Vagina (tissue), 2 donors: ENCODE measurements around the gene CPNE9. TPM values are rescaled to one million over a fixed set of nuclear protein-coding genes. Genes with fewer than 3 reads are reported as not detected.

ENCODE experiments used
- DNase-seq, 2 donors: peaks; one replicate each; pipeline ENCODE4 v3.0.0-alpha.2; 2017; ENCODE audit errors: extremely low spot score in 2 of 2
- H3K27ac ChIP-seq: fragments of 200-600 bp; sonication (generic); one replicate; pipeline ENCODE4 v1.5.1; 2019
- H3K27me3 ChIP-seq: fragments of 200-600 bp; sonication (generic); one replicate; pipeline ENCODE4 v1.5.1; 2019
- H3K36me3 ChIP-seq, 2 donors: fragments of 200-600 bp; sonication (generic); one replicate each; pipeline ENCODE4 v1.5.1; 2017 to 2019
- H3K4me1 ChIP-seq: fragments of 200-600 bp; sonication (generic); one replicate; pipeline ENCODE4 v1.5.1; 2019
- H3K4me3 ChIP-seq, 2 donors: fragments of 200-600 bp; sonication (generic); 1 replicate in 1 of 2; 2 replicates in 1 of 2; pipeline ENCODE4 v1.5.1; 2016 to 2019
- H3K9me3 ChIP-seq: fragments of 200-600 bp; sonication (generic); one replicate; pipeline ENCODE4 v1.5.1; 2019
- POLR2A ChIP-seq, 2 donors: fragments of 450-650 bp; IDR thresholded peaks; one replicate each; pipeline ENCODE4 v1.6.1; 2017; ENCODE audit warnings: antibody characterized with exemption in 2 of 2, mild to moderate bottlenecking in 2 of 2, moderate library complexity in 2 of 2
- POLR2AphosphoS5 ChIP-seq, 2 donors: sonication (generic); formaldehyde crosslinking; IDR thresholded peaks; one replicate each; pipeline ENCODE4 v1.9.0; 2017; ENCODE audit warnings: antibody characterized with exemption in 2 of 2, mild to moderate bottlenecking in 2 of 2, low read depth in 1 of 2; ENCODE audit not compliant: insufficient read depth in 1 of 2
- intact Hi-C: fragments of 100-400 bp; cut with DNase I; formaldehyde crosslinking; loops from one replicate; pipeline ENCODE4 v1.15.1; 2023
- total RNA-seq: library from RNA; depleted of rRNA; stranded (reverse); fragments of >200 nt; gene quantifications from one replicate; pipeline ENCODE4 v1.2.3, GENCODE V29; 2016
- TF ChIP-seq, protein P1 (sequence below), 3 experiments: fragments of 450-650 bp in 2 of 3; fragments of 200-600 bp in 1 of 3; sonication (generic) in 1 of 3; IDR thresholded peaks; one replicate each; pipeline ENCODE4 v1.5.1; 2017 to 2019; ENCODE audit warnings: antibody characterized with exemption in 3 of 3, mild to moderate bottlenecking in 2 of 3, moderate library complexity in 2 of 3

CPNE9 gene
- total RNA-seq, 1 donor from 2014 or later: not detected

DNA sequence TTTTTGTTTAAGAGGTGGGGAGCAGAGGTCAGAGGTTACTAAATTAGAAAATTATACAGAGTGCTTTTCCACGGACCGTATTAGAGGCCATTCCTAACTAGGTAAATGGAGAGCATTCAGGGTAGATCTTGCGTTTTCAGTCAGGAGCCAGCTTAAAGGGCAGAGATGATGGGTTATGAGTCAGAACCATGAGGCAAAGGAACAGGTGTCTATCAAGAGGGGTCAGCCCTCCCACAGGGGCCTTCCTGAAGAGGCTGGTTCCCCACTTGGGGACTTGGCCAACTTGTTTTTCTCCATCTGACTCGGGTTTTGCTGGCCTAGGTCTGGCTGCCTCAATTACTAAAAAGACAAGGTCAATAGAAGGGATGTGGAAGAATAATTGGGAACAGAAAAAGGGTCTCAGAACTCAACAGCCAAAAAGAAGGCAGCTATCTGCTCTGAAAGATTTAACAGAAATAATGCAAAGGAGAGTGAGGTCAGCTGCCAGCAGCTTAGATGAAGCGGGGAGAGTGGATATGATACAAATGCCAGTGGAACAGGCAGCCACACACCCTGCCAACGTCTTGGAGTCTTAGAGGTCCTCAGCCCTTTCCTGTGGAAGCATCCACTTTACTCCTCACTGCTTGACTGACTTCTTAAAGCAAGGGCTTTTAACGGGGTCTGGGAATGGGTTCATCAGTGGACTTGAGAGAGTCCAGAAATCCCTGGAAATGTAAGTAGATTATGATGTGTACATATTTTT is 36.8 kb upstream of the CPNE9 start:
- Histone ChIP-seq H3K27me3 (no peaks in the 10 kb centered on the region), H3K4me3 (no peak overlapping the region), H3K36me3 (peaks cover 0 to 69% of the 10 kb centered on the region in 2 donors), H3K4me1 (no peaks in the 10 kb centered on the region), H3K27ac (no peak overlapping the region), H3K9me3 (no peaks in the 10 kb centered on the region)
- DNase-seq: no peak
- TF ChIP-seq, protein P1, sequence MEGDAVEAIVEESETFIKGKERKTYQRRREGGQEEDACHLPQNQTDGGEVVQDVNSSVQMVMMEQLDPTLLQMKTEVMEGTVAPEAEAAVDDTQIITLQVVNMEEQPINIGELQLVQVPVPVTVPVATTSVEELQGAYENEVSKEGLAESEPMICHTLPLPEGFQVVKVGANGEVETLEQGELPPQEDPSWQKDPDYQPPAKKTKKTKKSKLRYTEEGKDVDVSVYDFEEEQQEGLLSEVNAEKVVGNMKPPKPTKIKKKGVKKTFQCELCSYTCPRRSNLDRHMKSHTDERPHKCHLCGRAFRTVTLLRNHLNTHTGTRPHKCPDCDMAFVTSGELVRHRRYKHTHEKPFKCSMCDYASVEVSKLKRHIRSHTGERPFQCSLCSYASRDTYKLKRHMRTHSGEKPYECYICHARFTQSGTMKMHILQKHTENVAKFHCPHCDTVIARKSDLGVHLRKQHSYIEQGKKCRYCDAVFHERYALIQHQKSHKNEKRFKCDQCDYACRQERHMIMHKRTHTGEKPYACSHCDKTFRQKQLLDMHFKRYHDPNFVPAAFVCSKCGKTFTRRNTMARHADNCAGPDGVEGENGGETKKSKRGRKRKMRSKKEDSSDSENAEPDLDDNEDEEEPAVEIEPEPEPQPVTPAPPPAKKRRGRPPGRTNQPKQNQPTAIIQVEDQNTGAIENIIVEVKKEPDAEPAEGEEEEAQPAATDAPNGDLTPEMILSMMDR (IDR thresholded peaks at IDR 0.05): no peak
- TF ChIP-seq POLR2AphosphoS5 (IDR thresholded peaks at IDR 0.05; ENCODE audit: insufficient read depth in 1 of 2, low read depth in 1 of 2) (no peak), POLR2A (IDR thresholded peaks at IDR 0.05) (no peak)
- intact Hi-C loops: no loop called here

DNA sequence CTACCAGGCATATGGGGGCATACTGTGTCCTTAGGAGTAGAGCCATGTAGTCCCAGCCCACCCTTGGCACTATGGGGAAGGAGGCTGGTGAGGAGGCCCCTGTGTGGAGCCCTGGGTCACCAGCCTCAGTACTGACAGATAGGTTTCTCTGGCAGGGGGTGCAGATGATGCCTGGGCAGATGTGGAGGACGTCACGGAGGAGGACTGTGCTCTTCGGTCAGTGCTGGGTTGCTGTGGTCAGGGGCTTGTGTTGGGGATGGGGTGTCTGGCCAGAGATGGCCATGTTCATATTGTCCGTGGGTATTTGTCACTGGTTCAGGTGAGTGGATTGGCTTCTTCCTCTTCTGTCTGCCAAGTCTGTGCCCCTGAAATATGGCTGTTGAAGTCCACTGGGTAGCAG is 34.4 kb upstream of the CPNE9 start:
- Histone ChIP-seq H3K4me1 (no peaks in the 10 kb centered on the region), H3K4me3 (no peak overlapping the region), H3K36me3 (peaks cover 0 to 80% of the 10 kb centered on the region in 2 donors), H3K9me3 (no peaks in the 10 kb centered on the region), H3K27me3 (no peaks in the 10 kb centered on the region), H3K27ac (no peak overlapping the region)
- no peak for DNase-seq
- TF ChIP-seq, protein P1 (IDR thresholded peaks at IDR 0.05): no peak
- no peak for TF ChIP-seq POLR2AphosphoS5 (IDR thresholded peaks at IDR 0.05; ENCODE audit: insufficient read depth in 1 of 2, low read depth in 1 of 2)
- no peak for TF ChIP-seq POLR2A (IDR thresholded peaks at IDR 0.05)
- intact Hi-C loops: no loop called here

DNA sequence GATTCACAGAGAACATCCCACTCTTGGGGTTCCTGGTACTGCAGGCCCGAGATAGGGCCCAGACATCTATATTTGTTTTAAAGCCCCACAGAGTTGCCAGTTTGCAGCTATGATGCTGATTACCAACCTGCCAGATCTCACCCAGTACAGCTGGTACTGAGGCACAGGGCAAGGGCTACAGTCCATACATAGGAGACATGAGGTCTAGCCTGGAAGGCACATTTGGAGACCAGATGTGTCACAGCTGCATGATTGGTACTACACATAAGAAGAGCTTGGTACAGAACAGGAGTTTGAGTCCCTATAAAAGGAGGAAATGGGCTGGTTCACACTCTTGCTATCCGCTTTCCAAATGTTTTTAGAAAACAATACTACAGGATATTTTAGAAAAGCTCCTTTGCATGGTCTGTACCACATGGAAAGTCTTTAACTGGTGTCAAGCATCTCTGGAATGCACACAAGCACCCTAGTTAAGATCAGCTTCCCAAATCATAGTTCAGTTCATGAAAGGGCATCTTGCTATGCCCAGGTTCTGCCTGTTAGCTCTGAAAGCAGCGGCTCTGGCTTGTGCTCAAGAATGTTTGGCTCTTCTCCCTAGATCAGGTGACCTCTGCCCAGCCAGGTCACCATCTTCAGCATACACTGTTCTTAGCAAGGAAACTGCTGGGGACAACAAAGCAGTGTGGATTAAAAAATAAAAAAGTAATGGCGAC is 33.8 kb upstream of the CPNE9 start:
- no peak overlapping the region for H3K27ac ChIP-seq

DNA sequence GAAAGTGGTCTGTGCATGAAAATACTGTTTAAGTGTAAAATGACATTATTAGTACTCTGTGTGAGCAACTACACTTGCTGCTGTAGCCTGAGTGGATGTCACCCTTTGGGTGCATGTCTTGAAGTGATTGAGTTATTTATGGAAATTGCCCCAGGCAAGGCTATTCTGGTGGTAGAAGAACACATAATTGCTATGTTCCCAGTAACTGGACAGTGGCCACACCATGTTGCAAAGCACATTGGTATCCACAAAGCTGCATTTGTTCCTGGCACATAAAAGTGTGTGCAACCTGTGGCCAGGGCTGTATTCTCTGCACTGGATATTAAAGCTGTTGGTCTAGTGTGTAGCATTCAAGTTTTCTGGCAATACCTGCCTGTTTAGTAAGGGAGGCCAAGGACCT is 30.6 kb upstream of the CPNE9 start:
- DNase-seq: no peak
- Histone ChIP-seq H3K27me3 (no peaks in the 10 kb centered on the region), H3K36me3 (peaks cover 0 to 90% of the 10 kb centered on the region in 2 donors), H3K27ac (no peak overlapping the region), H3K9me3 (no peaks in the 10 kb centered on the region), H3K4me3 (no peak overlapping the region), H3K4me1 (no peaks in the 10 kb centered on the region)
- TF ChIP-seq, protein P1 (IDR thresholded peaks at IDR 0.05): no peak
- TF ChIP-seq POLR2A (IDR thresholded peaks at IDR 0.05) (no peak), POLR2AphosphoS5 (IDR thresholded peaks at IDR 0.05; ENCODE audit: insufficient read depth in 1 of 2, low read depth in 1 of 2) (no peak)
- intact Hi-C loops: no loop called here

More for the DNA sequence above, 33.8 kb upstream of the CPNE9 start:
- DNase-seq: no peak
- no peak for TF ChIP-seq POLR2A (IDR thresholded peaks at IDR 0.05)
- TF ChIP-seq POLR2AphosphoS5 (IDR thresholded peaks at IDR 0.05; ENCODE audit: insufficient read depth in 1 of 2, low read depth in 1 of 2): no peak
- TF ChIP-seq, protein P1 (IDR thresholded peaks at IDR 0.05): no peak
- intact Hi-C loops: no loop called here
- Histone ChIP-seq H3K27me3 (no peaks in the 10 kb centered on the region), H3K4me3 (no peak overlapping the region), H3K36me3 (peaks cover 0 to 80% of the 10 kb centered on the region in 2 donors), H3K9me3 (no peaks in the 10 kb centered on the region), H3K4me1 (no peaks in the 10 kb centered on the region)

DNA sequence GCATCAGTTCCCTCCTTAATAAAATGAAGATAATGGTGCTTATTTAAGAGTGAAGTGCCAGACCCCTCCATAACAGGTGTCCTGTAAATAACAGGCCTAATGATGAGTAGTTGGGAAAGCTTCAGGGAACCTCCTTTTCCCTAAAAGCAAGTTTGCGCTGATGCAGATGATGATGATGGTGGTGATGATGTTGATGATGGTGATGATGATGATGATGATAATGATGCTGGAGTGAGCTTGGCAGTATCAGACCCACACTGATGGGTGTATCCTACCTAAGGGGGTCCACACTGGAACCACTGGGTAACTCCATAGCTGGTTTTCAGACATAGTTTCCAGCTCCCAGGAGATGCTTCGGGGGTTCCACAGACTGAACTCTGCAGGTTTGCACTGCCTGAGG is 29.9 kb upstream of the CPNE9 start:
- Histone ChIP-seq H3K9me3 (no peaks in the 10 kb centered on the region), H3K36me3 (peaks cover 3 to 90% of the 10 kb centered on the region in 2 donors), H3K4me3 (no peak overlapping the region), H3K4me1 (no peaks in the 10 kb centered on the region), H3K27ac (no peak overlapping the region), H3K27me3 (no peaks in the 10 kb centered on the region)
- intact Hi-C loops: no loop called here
- TF ChIP-seq POLR2AphosphoS5 (IDR thresholded peaks at IDR 0.05; ENCODE audit: insufficient read depth in 1 of 2, low read depth in 1 of 2): no peak
- TF ChIP-seq, protein P1 (IDR thresholded peaks at IDR 0.05): no peak
- no peak for TF ChIP-seq POLR2A (IDR thresholded peaks at IDR 0.05)
- DNase-seq: no peak
